Sigmoid colon (tissue), 7 donors: ENCODE results near the gene BICC1. TPM values are rescaled to one million over a fixed set of nuclear protein-coding genes. Genes with fewer than 3 reads are reported as not detected.

ENCODE experiments used
- DNase-seq: peaks from one replicate; pipeline ENCODE4 v3.0.0-alpha.2; 2019
- H3K27ac ChIP-seq, 4 donors: fragments of 200-600 bp; sonication (generic); one replicate each; pipeline ENCODE4 v1.5.1; 2016 to 2019; ENCODE audit warnings: mild to moderate bottlenecking in 1 of 4
- H3K27me3 ChIP-seq, 3 donors: fragments of 200-600 bp; sonication (generic); one replicate each; pipeline ENCODE4 v1.5.1; 2019; ENCODE audit warnings: mild to moderate bottlenecking in 1 of 3
- H3K36me3 ChIP-seq, 4 donors: fragments of 200-600 bp; sonication (generic); one replicate each; pipeline ENCODE4 v1.5.1; 2016 to 2019
- H3K4me1 ChIP-seq, 4 donors: fragments of 200-600 bp; sonication (generic); one replicate each; pipeline ENCODE4 v1.5.1; 2017 to 2019
- H3K4me3 ChIP-seq, 4 donors: fragments of 200-600 bp; sonication (generic); one replicate each; pipeline ENCODE4 v1.5.1; 2017 to 2019; ENCODE audit warnings: mild to moderate bottlenecking in 2 of 4, moderate library complexity in 1 of 4
- H3K9me3 ChIP-seq, 4 donors: fragments of 200-600 bp in 3 of 4; sonication (generic) in 3 of 4; one replicate each; pipeline versions ENCODE4 v1.5.1 to v1.6.1; 2013 to 2019
- EP300 ChIP-seq, 4 donors: sonication (generic); formaldehyde crosslinking; IDR thresholded peaks; one replicate each; pipeline ENCODE4 v1.6.1; 2017; ENCODE audit warnings: antibody characterized with exemption in 4 of 4
- POLR2A ChIP-seq, 2 donors: fragments of 450-650 bp; IDR thresholded peaks; one replicate each; pipeline ENCODE4 v1.6.1; 2016; ENCODE audit warnings: antibody characterized with exemption in 2 of 2, mild to moderate bottlenecking in 2 of 2, moderate library complexity in 2 of 2
- POLR2AphosphoS5 ChIP-seq, 4 donors: sonication (generic); formaldehyde crosslinking; IDR thresholded peaks; one replicate each; pipeline ENCODE4 v1.6.1; 2017; ENCODE audit warnings: antibody characterized with exemption in 4 of 4
- WGBS, 2 donors: extraction: QIAGEN DNeasy Blood & Tissue Kit; methylation state at CpG; one replicate each; pipeline ENCODE4 v1.1.7; 2013; 5-methylcytosine and 5-hydroxymethylcytosine counted together
- intact Hi-C: fragments of 100-400 bp; cut with DNase I; formaldehyde crosslinking; loops from one replicate; pipeline ENCODE4 v1.15.1; 2023
- polyA plus RNA-seq, 3 donors: library from polyadenylated mRNA; stranded (reverse); fragments of 200-250 nt; gene quantifications; one replicate each; pipeline ENCODE4 v1.2.3, GENCODE V29; 2013
- total RNA-seq, 4 donors: library from RNA; depleted of rRNA; stranded (reverse); fragments of >200 nt; gene quantifications; one replicate each; pipeline ENCODE4 v1.1.0, GENCODE V29; 2016
- TF ChIP-seq, protein P1 (sequence below), 4 experiments: fragments of 450-650 bp in 3 of 4; fragments of 200-600 bp in 1 of 4; IDR thresholded peaks; one replicate each; pipeline ENCODE4 v1.5.1; 2016 to 2019; ENCODE audit warnings: antibody characterized with exemption in 4 of 4, mild to moderate bottlenecking in 3 of 4, moderate library complexity in 2 of 4
- donor health status: healthy with polysubstance abuse.
- donor health status: Bipolar disorder and iron deficiency.
- donor health status: healthy.

The BICC1 gene
- total and polyA plus RNA-seq, 7 donors, result 0.46 to 17.3 (median 7.9) TPM

DNA sequence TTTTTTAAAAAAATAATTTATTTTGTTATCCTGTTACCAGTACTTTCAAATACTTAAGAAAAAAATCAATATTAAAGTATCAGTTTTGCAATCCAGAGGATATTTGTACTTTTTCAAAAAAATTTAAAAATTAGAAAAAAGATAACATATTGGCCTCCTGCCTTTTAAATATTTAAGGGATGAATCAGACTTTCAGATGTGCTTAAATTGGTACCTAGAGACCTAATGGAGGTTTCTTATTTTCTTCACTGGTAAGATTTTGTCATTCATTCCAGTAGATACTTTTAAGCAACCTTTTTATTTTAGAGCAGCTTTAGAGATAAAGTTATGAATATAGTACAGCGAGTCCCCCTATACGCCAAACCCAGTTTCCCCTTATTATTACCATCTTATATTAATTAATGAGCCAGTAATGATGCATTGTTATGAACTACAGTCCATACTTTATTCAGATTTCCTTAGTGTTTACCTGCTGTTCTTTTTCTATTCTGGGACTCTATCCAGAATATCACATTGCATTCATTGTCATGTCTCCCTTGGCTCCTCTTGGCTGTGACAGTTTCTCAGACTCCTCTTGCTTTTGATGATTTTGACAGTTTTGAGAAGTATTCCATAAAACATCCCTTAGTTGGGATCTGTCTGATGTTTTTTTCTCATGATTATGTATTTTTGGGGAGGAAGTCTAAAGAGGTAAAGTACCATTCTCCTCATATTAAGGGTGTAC is 34.2 kb downstream of the BICC1 start:
- WGBS, 2 donors, result 92 to 98% methylated on average over 2 of the region's 2 CpGs

DNA sequence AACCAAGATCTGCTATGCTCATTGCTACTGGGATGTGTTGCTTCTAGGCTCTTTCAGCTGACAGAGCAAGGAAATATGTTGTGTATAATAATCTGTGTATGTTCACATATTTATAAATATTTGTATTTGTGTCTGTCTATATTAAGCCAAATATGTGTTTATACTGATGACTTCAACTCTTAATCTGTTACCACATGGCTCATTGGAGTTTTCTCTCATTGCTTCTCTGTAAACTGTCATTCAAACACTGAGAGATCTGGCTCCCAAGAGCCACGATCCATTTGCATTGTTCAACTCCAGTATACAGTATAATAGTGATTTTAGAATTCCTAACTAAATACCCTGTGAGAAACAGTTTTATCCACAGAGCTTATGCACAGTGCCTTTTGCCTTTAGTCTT is 35.3 kb downstream of the BICC1 start:
- H3K9me3 ChIP-seq, result no peaks in the 10 kb centered on the region
- no peak overlapping the region for H3K27ac ChIP-seq
- DNase-seq, result no peak
- 71 to 86% methylated on average over 1 of the region's 1 CpG for WGBS, 2 donors
- intact Hi-C loops, result no loop called here
- TF ChIP-seq EP300 (IDR thresholded peaks at IDR 0.05), result no peak
- TF ChIP-seq POLR2A (IDR thresholded peaks at IDR 0.05), result no peak
- TF ChIP-seq, protein P1, sequence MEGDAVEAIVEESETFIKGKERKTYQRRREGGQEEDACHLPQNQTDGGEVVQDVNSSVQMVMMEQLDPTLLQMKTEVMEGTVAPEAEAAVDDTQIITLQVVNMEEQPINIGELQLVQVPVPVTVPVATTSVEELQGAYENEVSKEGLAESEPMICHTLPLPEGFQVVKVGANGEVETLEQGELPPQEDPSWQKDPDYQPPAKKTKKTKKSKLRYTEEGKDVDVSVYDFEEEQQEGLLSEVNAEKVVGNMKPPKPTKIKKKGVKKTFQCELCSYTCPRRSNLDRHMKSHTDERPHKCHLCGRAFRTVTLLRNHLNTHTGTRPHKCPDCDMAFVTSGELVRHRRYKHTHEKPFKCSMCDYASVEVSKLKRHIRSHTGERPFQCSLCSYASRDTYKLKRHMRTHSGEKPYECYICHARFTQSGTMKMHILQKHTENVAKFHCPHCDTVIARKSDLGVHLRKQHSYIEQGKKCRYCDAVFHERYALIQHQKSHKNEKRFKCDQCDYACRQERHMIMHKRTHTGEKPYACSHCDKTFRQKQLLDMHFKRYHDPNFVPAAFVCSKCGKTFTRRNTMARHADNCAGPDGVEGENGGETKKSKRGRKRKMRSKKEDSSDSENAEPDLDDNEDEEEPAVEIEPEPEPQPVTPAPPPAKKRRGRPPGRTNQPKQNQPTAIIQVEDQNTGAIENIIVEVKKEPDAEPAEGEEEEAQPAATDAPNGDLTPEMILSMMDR (IDR thresholded peaks at IDR 0.05), result no peak
- no peak for TF ChIP-seq POLR2AphosphoS5 (IDR thresholded peaks at IDR 0.05)
- H3K4me1 ChIP-seq, result no peaks in the 10 kb centered on the region
- no peak overlapping the region for H3K4me3 ChIP-seq
- no peaks in the 10 kb centered on the region for H3K27me3 ChIP-seq
- no peaks in the 10 kb centered on the region for H3K36me3 ChIP-seq

More for the DNA sequence above, 34.2 kb downstream of the BICC1 start:
- Histone ChIP-seq H3K4me3 (no peak overlapping the region), H3K27ac (no peak overlapping the region), H3K4me1 (no peaks in the 10 kb centered on the region), H3K36me3 (no peaks in the 10 kb centered on the region), H3K27me3 (no peaks in the 10 kb centered on the region), H3K9me3 (no peaks in the 10 kb centered on the region)
- intact Hi-C loops, result no loop called here
- DNase-seq, result no peak
- TF ChIP-seq POLR2A (IDR thresholded peaks at IDR 0.05), result no peak
- no peak for TF ChIP-seq POLR2AphosphoS5 (IDR thresholded peaks at IDR 0.05)
- TF ChIP-seq, protein P1 (IDR thresholded peaks at IDR 0.05), result no peak
- no peak for TF ChIP-seq EP300 (IDR thresholded peaks at IDR 0.05)

DNA sequence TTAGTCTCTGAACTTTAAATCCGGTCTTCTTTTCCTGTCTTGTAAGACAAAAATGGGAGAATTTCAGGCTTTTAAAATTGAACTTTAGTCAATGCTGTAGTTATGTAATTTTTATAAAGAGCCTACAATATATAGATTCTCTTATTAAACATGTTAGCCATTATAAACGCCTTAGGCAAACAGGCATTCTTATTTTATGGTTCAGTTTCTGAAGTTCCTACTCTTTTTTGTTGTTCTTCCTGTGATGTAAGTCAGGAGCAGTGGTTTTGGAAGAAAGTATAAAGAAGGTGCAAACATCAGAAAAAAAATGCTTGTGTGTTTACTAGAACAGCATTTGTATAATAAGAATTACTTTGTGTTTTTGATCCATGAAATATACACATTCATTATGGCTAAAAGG is 41.6 kb downstream of the BICC1 start:
- TF ChIP-seq, protein P1 (IDR thresholded peaks at IDR 0.05), result no peak
- TF ChIP-seq POLR2AphosphoS5 (IDR thresholded peaks at IDR 0.05) (no peak), EP300 (IDR thresholded peaks at IDR 0.05) (no peak), POLR2A (IDR thresholded peaks at IDR 0.05) (no peak)
- no peak for DNase-seq
- H3K4me1 ChIP-seq, result no peaks in the 10 kb centered on the region
- no peaks in the 10 kb centered on the region for H3K27me3 ChIP-seq
- H3K27ac ChIP-seq, result no peak overlapping the region
- H3K36me3 ChIP-seq, result no peaks in the 10 kb centered on the region
- intact Hi-C loops, result no loop called here
- no peak overlapping the region for H3K4me3 ChIP-seq
- peaks cover 0 to 5% (median 1%) of the 10 kb centered on the region in 4 donors for H3K9me3 ChIP-seq
- WGBS, 2 donors, result 23 to 71% methylated on average over 2 of the region's 2 CpGs

DNA sequence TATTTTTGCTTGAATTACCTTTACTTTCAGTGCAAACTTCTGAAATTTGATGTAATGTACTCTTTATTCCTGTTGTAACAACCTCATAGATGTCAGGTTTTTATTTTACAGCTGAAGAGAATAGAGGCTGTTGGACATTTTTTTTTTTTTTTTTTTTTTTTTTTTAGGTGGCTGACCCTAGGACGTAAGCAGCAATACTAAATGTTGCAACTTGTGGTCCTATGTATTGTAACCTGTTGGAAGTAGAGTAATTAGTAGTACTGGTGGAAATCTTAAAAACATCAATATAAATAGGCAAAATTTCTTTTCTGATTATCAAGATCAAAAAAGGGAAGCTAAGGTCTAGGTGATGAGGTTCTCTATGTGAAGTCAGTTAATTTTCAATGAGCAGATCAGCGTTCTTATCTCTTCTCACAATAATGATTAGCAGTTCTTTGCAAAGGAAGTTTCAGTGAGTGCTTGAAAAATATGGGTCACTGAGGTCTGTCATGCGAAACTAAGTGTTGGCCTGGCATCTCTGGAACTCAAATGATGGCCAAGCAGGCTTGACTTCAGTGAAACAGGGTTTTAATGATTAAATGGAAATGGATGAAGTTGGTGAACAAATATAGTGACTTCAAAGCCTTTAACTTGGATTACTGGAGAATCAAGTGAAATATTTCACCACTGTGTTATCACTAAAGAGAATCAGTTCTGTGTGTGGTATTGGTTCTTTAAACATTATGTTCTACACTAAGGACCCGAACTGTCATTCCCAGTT is 42.7 kb downstream of the BICC1 start:
- TF ChIP-seq EP300 (IDR thresholded peaks at IDR 0.05) (no peak), POLR2AphosphoS5 (IDR thresholded peaks at IDR 0.05) (no peak), POLR2A (IDR thresholded peaks at IDR 0.05) (no peak)
- TF ChIP-seq, protein P1 (IDR thresholded peaks at IDR 0.05), result no peak
- Histone ChIP-seq H3K36me3 (no peaks in the 10 kb centered on the region), H3K27me3 (no peaks in the 10 kb centered on the region), H3K27ac (no peak overlapping the region), H3K4me1 (no peaks in the 10 kb centered on the region), H3K4me3 (no peak overlapping the region), H3K9me3 (peaks cover 0 to 5% (median 1%) of the 10 kb centered on the region in 4 donors)
- 87% methylated on average over 4 of the region's 4 CpGs for WGBS, 2 donors
- DNase-seq, result no peak
- intact Hi-C loops, result no loop called here
